Astrocyte of the cerebellum (primary cell): ENCODE results near the gene RANBP2.
"Not testable (repeated sequence)": the region's sequence is repeated elsewhere in the genome, so short reads cannot be mapped to it uniquely, and the experiment has no call there.

Experiments used
- DNase-seq: peaks from one replicate; pipeline ENCODE4 v3.0.0-alpha.2; 2011; ENCODE audit warnings: low read depth
- H3K4me3 ChIP-seq: 2 replicates; pipeline ENCODE4 v1.5.1; 2011; ENCODE audit warnings: mild to moderate bottlenecking, low read depth, low read length, moderate library complexity
- in situ Hi-C: cut with HindIII; loops from 2 replicates; pipeline ENCODE4 v1.10.0; 2017; ENCODE audit warnings: low sequenced_read_pairs
- TF ChIP-seq, protein P1 (sequence below): IDR thresholded peaks from 2 replicates; pipeline ENCODE4 v1.5.1; 2012; ENCODE audit warnings: low read length, low read depth, moderate library complexity, mild to moderate bottlenecking; ENCODE audit errors: missing control alignments

RANBP2 gene

GRCh38 chr2:108719149-108720044 lies at the start of gene RANBP2:
Gene RANBP2 (plus strand): TSS chr2:108719482. CDS start chr2:108719607, 125 bp downstream.
- peak within 1 kb of the TSS; percentile 81 for H3K4me3 ChIP-seq
- peak; percentile 96 for DNase-seq
- in situ Hi-C loops = no loop called here
- TF ChIP-seq, protein P1, sequence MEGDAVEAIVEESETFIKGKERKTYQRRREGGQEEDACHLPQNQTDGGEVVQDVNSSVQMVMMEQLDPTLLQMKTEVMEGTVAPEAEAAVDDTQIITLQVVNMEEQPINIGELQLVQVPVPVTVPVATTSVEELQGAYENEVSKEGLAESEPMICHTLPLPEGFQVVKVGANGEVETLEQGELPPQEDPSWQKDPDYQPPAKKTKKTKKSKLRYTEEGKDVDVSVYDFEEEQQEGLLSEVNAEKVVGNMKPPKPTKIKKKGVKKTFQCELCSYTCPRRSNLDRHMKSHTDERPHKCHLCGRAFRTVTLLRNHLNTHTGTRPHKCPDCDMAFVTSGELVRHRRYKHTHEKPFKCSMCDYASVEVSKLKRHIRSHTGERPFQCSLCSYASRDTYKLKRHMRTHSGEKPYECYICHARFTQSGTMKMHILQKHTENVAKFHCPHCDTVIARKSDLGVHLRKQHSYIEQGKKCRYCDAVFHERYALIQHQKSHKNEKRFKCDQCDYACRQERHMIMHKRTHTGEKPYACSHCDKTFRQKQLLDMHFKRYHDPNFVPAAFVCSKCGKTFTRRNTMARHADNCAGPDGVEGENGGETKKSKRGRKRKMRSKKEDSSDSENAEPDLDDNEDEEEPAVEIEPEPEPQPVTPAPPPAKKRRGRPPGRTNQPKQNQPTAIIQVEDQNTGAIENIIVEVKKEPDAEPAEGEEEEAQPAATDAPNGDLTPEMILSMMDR = no peak

- H3K4me3 ChIP-seq, DNase-seq, in situ Hi-C loops: not testable (repeated sequence)
Observed at GRCh38 chr2:108670282-108670681, 49.0 kb upstream of the RANBP2 start.

- in situ Hi-C loops, DNase-seq: not testable (repeated sequence)
Observed at GRCh38 chr2:108672200-108672805, 47.0 kb upstream of the RANBP2 start.

GRCh38 chr2:108676522-108676921 lies 42.8 kb upstream of the RANBP2 start:
- H3K4me3 ChIP-seq, DNase-seq, in situ Hi-C loops: not testable (repeated sequence)

More at GRCh38 chr2:108672200-108672805, 47.0 kb upstream of the RANBP2 start:
- H3K4me3 ChIP-seq = not testable (repeated sequence)

- H3K4me3 ChIP-seq, DNase-seq, in situ Hi-C loops: not testable (repeated sequence)
Observed at GRCh38 chr2:108677239-108677744, 42.0 kb upstream of the RANBP2 start.

- H3K4me3 ChIP-seq, in situ Hi-C loops: not testable (repeated sequence)
- peak; percentile 80 for DNase-seq
Observed at GRCh38 chr2:108678198-108678651, 41.1 kb upstream of the RANBP2 start.

DNA sequence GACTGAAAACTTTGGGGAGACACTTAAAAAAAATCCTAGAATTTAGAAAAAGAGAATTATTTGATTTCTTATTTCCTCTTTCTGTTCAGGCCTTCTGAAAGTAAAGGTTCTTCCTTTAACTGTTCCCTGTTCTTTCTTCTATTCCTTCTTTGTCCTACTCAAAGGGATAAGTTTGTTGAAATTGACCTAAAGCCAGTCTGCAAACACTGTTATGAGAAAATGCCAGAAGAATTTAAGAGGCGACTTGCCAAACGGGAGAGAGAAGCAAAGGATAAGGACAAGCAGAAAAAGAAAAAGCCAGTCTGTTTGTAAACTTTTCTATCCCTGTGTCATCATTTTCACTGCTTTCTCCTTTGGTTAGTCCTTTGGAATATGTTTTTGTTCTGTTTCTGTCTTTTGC lies 38.5 kb upstream of the RANBP2 start:
- H3K4me3 ChIP-seq, in situ Hi-C loops, DNase-seq: not testable (repeated sequence)

- DNase-seq, in situ Hi-C loops, H3K4me3 ChIP-seq: not testable (repeated sequence)
Observed at GRCh38 chr2:108688818-108689756, 30.2 kb upstream of the RANBP2 start.

- in situ Hi-C loops, DNase-seq, H3K4me3 ChIP-seq: not testable (repeated sequence)
Observed at GRCh38 chr2:108690001-108690400, 29.3 kb upstream of the RANBP2 start.

- DNase-seq = no peak
- TF ChIP-seq, protein P1 = no peak
- H3K4me3 ChIP-seq = no peak overlapping the region
- in situ Hi-C loops = no loop called here
Observed at GRCh38 chr2:108691447-108691846, 27.8 kb upstream of the RANBP2 start.
